ENCODE data around the gene MUC5AC. TPM values are rescaled to one million over a fixed set of nuclear protein-coding genes. Genes with fewer than 3 reads are reported as not detected.
"Not testable (repeated sequence)": the region's sequence is repeated elsewhere in the genome, so short reads cannot be mapped to it uniquely, and the experiment has no call there.

Gene MUC5AC
- total RNA-seq, 1 donor from 2014 or later: not detected

DNA sequence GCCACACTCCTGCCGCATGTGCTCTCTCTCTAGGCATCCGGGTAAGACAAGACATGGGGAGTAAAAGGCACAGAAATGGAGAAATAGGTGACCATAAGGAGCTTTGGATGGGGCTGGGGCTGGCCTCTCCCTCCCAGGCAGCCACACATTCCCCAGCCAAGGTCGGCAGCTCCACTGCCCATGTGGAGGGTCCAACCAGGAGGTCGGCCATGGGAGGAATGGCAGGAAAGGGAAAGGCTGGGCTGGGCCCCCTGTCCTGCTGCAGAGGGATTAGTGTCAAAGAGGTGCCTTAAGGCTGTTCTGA lies 460 bp upstream of the MUC5AC start:
- intact Hi-C loops (cut with DNase I): no loop called here
- DNase-seq (ENCODE audit: extremely low spot score in 2 of 2): no peak
- TF ChIP-seq, protein P1, sequence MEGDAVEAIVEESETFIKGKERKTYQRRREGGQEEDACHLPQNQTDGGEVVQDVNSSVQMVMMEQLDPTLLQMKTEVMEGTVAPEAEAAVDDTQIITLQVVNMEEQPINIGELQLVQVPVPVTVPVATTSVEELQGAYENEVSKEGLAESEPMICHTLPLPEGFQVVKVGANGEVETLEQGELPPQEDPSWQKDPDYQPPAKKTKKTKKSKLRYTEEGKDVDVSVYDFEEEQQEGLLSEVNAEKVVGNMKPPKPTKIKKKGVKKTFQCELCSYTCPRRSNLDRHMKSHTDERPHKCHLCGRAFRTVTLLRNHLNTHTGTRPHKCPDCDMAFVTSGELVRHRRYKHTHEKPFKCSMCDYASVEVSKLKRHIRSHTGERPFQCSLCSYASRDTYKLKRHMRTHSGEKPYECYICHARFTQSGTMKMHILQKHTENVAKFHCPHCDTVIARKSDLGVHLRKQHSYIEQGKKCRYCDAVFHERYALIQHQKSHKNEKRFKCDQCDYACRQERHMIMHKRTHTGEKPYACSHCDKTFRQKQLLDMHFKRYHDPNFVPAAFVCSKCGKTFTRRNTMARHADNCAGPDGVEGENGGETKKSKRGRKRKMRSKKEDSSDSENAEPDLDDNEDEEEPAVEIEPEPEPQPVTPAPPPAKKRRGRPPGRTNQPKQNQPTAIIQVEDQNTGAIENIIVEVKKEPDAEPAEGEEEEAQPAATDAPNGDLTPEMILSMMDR (IDR thresholded peaks at IDR 0.05): no peak
- TF ChIP-seq POLR2A (IDR thresholded peaks at IDR 0.05): no peak
- no peak for TF ChIP-seq POLR2AphosphoS5 (IDR thresholded peaks at IDR 0.05; ENCODE audit: insufficient read depth in 1 of 2, low read depth in 1 of 2)
- Histone ChIP-seq H3K27me3 (no peaks in the 10 kb centered on the region), H3K27ac (no peak overlapping the region), H3K4me1 (peaks cover 10% of the 10 kb centered on the region), H3K9me3 (no peaks in the 10 kb centered on the region), H3K36me3 (no peaks in the 10 kb centered on the region), H3K4me3 (no peak overlapping the region)

DNA sequence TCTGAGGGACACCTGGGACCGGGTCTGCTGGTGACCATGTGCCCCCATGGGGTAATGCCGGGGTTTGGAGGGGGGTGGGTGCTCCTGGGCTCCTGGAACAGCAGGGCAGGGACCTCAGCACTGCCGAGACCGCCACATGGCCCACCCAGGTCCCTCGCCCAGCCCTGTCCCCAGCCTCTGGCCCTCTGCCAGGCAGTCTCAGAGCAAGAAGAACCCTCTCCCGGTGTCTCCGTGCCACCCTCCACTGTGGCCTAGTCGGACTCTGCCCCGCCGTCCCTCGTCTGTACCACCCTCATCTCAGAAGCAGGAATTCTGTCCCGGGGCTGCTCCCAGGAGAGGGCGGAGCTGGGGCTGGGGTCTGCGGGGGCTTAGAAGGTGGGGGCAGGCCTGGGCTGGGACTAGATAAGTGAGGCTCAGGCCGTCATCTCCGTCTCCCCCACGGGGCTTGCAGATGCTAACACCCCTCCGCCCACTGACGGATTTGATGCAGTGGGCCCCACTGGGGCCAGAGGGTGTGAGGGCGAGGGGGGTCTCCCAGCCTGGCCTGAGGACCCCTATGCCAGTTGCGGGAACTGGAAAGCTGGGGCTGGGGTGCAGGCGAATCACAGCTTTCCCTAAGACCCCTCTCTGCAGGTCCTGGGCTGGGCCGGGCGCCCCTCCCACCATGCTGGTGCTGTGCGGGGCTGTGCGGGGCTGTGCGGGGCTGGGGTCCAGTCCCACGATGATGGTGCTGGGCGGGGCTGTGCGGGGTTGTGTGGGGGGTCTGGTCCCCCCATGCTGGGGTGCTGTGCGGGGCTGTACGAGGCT lies 1.1 kb downstream of the MUC5AC start:
- H3K9me3 ChIP-seq: no peaks in the 10 kb centered on the region
- H3K27ac ChIP-seq: no peak overlapping the region
- H3K36me3 ChIP-seq: no peaks in the 10 kb centered on the region
- H3K27me3 ChIP-seq: no peaks in the 10 kb centered on the region
- no peak overlapping the region for H3K4me3 ChIP-seq
- peaks cover 5% of the 10 kb centered on the region for H3K4me1 ChIP-seq
- intact Hi-C loops (cut with DNase I): no loop called here
- no peak for DNase-seq (ENCODE audit: extremely low spot score in 2 of 2)
- TF ChIP-seq, protein P1 (IDR thresholded peaks at IDR 0.05): no peak
- TF ChIP-seq POLR2A (IDR thresholded peaks at IDR 0.05): no peak
- TF ChIP-seq POLR2AphosphoS5 (IDR thresholded peaks at IDR 0.05; ENCODE audit: insufficient read depth in 1 of 2, low read depth in 1 of 2): no peak

DNA sequence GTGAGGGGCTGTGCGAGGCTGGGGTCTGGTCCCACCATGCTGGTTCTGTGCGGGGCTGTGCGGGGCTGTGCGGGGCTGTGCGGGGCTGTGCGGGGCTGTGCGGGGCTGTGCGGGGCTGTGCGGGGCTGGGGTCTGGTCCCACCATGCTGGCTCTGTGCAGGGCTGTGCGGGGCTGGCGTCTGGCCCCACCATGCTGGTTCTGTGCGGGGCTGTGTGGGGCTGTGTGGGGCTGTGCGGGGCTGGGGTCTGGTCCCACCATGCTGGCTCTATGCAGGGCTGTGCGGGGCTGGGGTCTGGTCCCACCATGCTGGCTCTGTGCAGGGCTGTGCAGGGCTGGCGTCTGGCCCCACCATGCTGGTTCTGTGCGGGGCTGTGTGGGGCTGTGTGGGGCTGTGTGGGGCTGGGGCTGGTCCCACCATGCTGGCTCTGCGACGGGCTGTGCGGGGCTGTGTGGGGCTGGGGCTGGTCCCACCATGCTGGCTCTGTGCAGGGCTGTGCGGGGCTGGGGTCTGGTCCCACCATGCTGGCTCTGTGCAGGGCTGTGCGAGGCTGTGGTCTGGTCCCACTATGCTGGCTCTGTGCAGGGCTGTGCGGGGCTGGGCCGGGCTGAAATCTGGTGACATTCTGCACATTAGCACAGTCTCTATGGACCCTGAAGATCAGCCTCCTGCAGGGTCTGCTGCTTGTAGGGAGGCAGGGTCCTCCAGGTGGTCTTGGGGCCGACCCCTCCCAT lies 1.9 kb downstream of the MUC5AC start:
- H3K27me3 ChIP-seq; H3K36me3 ChIP-seq; H3K4me1 ChIP-seq; H3K27ac ChIP-seq; H3K9me3 ChIP-seq; H3K4me3 ChIP-seq; intact Hi-C loops (cut with DNase I); DNase-seq (ENCODE audit: extremely low spot score in 2 of 2): not testable (repeated sequence)

DNA sequence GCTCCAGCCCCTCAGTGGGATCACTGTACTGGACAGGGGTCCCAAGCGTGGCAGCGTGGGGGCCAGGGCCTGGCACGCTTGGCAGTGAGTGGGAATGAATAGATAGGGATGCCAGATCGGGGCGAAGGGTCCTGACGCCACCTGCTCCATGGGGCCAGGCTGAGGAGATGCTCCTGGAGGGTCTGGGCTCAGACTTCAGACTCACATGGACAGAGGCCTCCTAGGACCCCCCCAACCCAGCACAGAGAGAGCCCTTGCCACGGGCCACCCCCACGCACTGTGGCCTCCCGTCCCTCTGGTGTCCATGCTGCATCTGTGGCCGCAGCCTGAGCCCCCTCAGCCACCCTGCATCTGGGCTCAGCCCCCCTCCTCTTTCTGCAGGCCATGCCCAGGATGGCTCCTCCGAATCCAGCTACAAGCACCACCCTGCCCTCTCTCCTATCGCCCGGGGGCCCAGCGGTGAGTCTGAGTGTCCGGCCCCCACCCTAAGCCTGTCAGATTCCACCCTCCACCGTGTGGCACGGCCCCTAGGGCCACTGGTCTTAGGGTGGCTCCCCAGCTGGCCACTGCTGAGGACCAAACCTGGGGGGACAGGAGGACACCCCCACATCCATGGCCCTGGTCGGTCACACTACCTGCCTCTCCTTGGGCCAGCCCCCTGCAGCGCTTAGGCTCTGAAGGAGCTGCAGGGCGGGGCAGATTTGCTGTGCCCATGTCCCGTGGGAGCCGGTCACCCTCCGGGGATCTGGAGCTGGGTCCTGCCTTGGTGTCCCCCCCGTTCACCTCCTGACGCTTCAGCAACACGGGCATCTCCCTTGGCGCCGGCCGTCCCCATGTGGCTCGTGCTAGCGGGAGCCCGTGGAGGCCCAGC lies 2.7 kb downstream of the MUC5AC start:
- DNase-seq (ENCODE audit: extremely low spot score in 2 of 2): no peak
- intact Hi-C loops (cut with DNase I): no loop called here
- no peak overlapping the region for H3K27ac ChIP-seq
- no peaks in the 10 kb centered on the region for H3K9me3 ChIP-seq
- H3K27me3 ChIP-seq: no peaks in the 10 kb centered on the region
- no peak overlapping the region for H3K4me3 ChIP-seq
- TF ChIP-seq, protein P1 (IDR thresholded peaks at IDR 0.05): no peak
- TF ChIP-seq POLR2A (IDR thresholded peaks at IDR 0.05) (no peak), POLR2AphosphoS5 (IDR thresholded peaks at IDR 0.05; ENCODE audit: insufficient read depth in 1 of 2, low read depth in 1 of 2) (no peak)
- no peaks in the 10 kb centered on the region for H3K4me1 ChIP-seq
- H3K36me3 ChIP-seq: no peaks in the 10 kb centered on the region

DNA sequence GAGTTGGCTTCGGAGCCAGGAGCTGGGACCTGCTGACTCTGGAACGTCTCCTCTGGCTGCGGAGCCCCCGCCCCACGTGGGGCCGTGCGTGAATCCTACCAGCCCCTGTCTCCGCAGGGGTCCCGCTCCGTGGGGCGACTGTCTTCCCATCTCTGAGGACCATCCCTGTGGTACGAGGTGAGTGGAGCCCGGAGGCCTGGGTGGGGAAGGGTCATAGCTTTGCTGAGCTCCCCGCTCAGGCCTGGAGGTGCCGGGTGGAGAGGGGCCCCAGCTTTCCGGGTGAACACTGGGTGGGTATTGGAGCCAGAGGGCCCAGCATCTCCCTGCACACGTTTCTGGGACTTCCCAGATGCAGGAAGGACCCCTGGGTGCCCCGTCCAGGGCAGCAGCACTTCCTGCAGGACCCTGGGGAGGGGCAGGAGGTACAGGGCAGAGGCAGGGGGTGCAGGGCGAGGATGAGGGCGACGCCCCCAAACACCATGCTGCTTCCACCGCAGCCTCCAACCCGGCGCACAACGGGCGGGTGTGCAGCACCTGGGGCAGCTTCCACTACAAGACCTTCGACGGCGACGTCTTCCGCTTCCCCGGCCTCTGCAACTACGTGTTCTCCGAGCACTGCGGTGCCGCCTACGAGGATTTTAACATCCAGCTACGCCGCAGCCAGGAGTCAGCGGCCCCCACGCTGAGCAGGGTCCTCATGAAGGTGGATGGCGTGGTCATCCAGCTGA lies 3.8 kb downstream of the MUC5AC start:
- Histone ChIP-seq H3K4me3 (no peak overlapping the region), H3K4me1 (no peaks in the 10 kb centered on the region), H3K27ac (no peak overlapping the region), H3K36me3 (no peaks in the 10 kb centered on the region), H3K27me3 (no peaks in the 10 kb centered on the region), H3K9me3 (no peaks in the 10 kb centered on the region)
- intact Hi-C loops (cut with DNase I): no loop called here
- TF ChIP-seq POLR2A (IDR thresholded peaks at IDR 0.05): no peak
- TF ChIP-seq POLR2AphosphoS5 (IDR thresholded peaks at IDR 0.05; ENCODE audit: insufficient read depth in 1 of 2, low read depth in 1 of 2): no peak
- TF ChIP-seq, protein P1 (IDR thresholded peaks at IDR 0.05): no peak
- no peak for DNase-seq (ENCODE audit: extremely low spot score in 2 of 2)
